ENCODE measurements around the gene DNM3.

DNA sequence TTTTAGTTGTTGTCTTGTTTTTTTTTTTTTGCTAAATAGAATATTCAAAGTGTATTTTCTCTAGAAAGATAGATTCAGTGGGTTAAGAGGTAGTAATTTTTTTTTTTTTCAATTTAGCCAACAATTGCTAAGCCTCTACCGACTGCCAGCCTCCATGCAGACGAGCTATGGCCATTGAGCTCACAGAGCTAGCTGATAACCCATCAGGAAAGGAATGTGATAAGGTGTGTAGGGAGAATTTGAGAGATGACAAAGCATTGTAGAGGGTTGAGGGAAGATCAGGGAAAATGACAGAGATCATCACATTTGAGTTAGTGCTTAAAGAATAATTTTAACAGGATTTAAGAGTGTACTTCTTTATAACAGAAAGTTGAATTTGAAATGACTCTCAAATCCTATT, 30.6 kb downstream of the DNM3 start:
- TF ChIP-seq ZNF8 (CRISPR knock-in tag; IDR thresholded peaks at IDR 0.05) = no peak
- no peak for TF ChIP-seq CREB5 (CRISPR knock-in tag; IDR thresholded peaks at IDR 0.05; ENCODE audit: low read depth)
- no peak for TF ChIP-seq PATZ1 (CRISPR knock-in tag; IDR thresholded peaks at IDR 0.05; ENCODE audit: borderline replicate concordance)
- TF ChIP-seq ZNF565 (CRISPR knock-in tag; conservative IDR thresholded peaks at IDR 0.05; ENCODE audit: low read depth) = no peak
- no peak for TF ChIP-seq ZNF70 (CRISPR knock-in tag; IDR thresholded peaks at IDR 0.05)
- TF ChIP-seq BACH2 (CRISPR knock-in tag; IDR thresholded peaks at IDR 0.05; ENCODE audit: borderline replicate concordance) = no peak
- TF ChIP-seq, protein P1, sequence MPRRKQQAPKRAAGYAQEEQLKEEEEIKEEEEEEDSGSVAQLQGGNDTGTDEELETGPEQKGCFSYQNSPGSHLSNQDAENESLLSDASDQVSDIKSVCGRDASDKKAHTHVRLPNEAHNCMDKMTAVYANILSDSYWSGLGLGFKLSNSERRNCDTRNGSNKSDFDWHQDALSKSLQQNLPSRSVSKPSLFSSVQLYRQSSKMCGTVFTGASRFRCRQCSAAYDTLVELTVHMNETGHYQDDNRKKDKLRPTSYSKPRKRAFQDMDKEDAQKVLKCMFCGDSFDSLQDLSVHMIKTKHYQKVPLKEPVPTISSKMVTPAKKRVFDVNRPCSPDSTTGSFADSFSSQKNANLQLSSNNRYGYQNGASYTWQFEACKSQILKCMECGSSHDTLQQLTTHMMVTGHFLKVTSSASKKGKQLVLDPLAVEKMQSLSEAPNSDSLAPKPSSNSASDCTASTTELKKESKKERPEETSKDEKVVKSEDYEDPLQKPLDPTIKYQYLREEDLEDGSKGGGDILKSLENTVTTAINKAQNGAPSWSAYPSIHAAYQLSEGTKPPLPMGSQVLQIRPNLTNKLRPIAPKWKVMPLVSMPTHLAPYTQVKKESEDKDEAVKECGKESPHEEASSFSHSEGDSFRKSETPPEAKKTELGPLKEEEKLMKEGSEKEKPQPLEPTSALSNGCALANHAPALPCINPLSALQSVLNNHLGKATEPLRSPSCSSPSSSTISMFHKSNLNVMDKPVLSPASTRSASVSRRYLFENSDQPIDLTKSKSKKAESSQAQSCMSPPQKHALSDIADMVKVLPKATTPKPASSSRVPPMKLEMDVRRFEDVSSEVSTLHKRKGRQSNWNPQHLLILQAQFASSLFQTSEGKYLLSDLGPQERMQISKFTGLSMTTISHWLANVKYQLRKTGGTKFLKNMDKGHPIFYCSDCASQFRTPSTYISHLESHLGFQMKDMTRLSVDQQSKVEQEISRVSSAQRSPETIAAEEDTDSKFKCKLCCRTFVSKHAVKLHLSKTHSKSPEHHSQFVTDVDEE (CRISPR knock-in tag; IDR thresholded peaks at IDR 0.05) = no peak
- no peak for TF ChIP-seq SNAI2 (CRISPR knock-in tag; IDR thresholded peaks at IDR 0.05)
- TF ChIP-seq ZC3H10 (CRISPR knock-in tag; IDR thresholded peaks at IDR 0.05) = no peak
- no peak for TF ChIP-seq OSR1 (CRISPR knock-in tag; IDR thresholded peaks at IDR 0.05)
- TF ChIP-seq ZFP3 (CRISPR knock-in tag; IDR thresholded peaks at IDR 0.05) = no peak

Data from SK-N-SH treated with all-trans-retinoic acid at 6 μM for 48 hours (cell line).